Ascending aorta (tissue), 2 donors: Measurements from ENCODE around the gene RBM19. TPM values are rescaled to one million over a fixed set of nuclear protein-coding genes. Genes with fewer than 3 reads are reported as not detected.

ENCODE experiments used
- DNase-seq, 2 donors: peaks; one replicate each; pipeline ENCODE4 v3.0.0-alpha.2; 2019; ENCODE audit warnings: low spot score in 2 of 2
- H3K27ac ChIP-seq, 2 donors: fragments of 200-600 bp; sonication (generic); one replicate each; pipeline ENCODE4 v1.5.1; 2016 to 2017; ENCODE audit warnings: mild to moderate bottlenecking in 1 of 2
- H3K27me3 ChIP-seq: fragments of 200-600 bp; sonication (generic); one replicate; pipeline ENCODE4 v1.5.1; 2017
- H3K36me3 ChIP-seq, 2 donors: fragments of 200-600 bp; sonication (generic); one replicate each; pipeline ENCODE4 v1.5.1; 2016
- H3K4me1 ChIP-seq, 2 donors: fragments of 200-600 bp; sonication (generic); one replicate each; pipeline ENCODE4 v1.5.1; 2016 to 2017; ENCODE audit warnings: mild to moderate bottlenecking in 1 of 2
- H3K4me3 ChIP-seq, 2 donors: fragments of 200-600 bp; sonication (generic); one replicate each; pipeline ENCODE4 v1.5.1; 2016 to 2017; ENCODE audit warnings: mild to moderate bottlenecking in 1 of 2
- H3K9me3 ChIP-seq, 2 donors: fragments of 200-600 bp; sonication (generic); one replicate each; pipeline ENCODE4 v1.5.1; 2016
- CTCF ChIP-seq, 3 experiments: fragments of 200-600 bp in 2 of 3; fragments of 450-650 bp in 1 of 3; sonication (generic) in 2 of 3; IDR thresholded peaks; one replicate each; pipeline ENCODE4 v1.5.1; 2016 to 2019; ENCODE audit warnings: antibody characterized with exemption in 3 of 3, mild to moderate bottlenecking in 1 of 3, moderate library complexity in 1 of 3
- intact Hi-C: fragments of 100-400 bp; cut with DNase I; formaldehyde crosslinking; loops from one replicate; pipeline ENCODE4 v1.15.1; 2023
- total RNA-seq: library from RNA; depleted of rRNA; stranded (reverse); fragments of >200 nt; gene quantifications from one replicate; pipeline ENCODE4 v1.1.0, GENCODE V29; 2016

Gene RBM19
- total RNA-seq, 1 donor from 2014 or later: 22.8 TPM

GRCh38 chr12:113842699-113843098, 123.4 kb downstream of the RBM19 start:
- H3K9me3 ChIP-seq: no peaks in the 10 kb centered on the region
- H3K4me1 ChIP-seq: no peaks in the 10 kb centered on the region
- intact Hi-C loops: no loop called here
- H3K27ac ChIP-seq: no peak overlapping the region
- H3K27me3 ChIP-seq: no peaks in the 10 kb centered on the region
- no peak overlapping the region for H3K4me3 ChIP-seq
- DNase-seq: no peak
- H3K36me3 ChIP-seq: peaks cover 6 to 27% of the 10 kb centered on the region in 2 donors
- no peak for TF ChIP-seq CTCF (IDR thresholded peaks at IDR 0.05)

GRCh38 chr12:113841786-113842185, 124.3 kb downstream of the RBM19 start:
- Histone ChIP-seq H3K9me3 (no peaks in the 10 kb centered on the region), H3K4me3 (no peak overlapping the region), H3K27ac (no peak overlapping the region), H3K27me3 (no peaks in the 10 kb centered on the region), H3K36me3 (peaks cover 6 to 27% of the 10 kb centered on the region in 2 donors), H3K4me1 (no peaks in the 10 kb centered on the region)
- TF ChIP-seq CTCF (IDR thresholded peaks at IDR 0.05): no peak
- no peak for DNase-seq
- intact Hi-C loops: no loop called here

GRCh38 chr12:113840401-113841042, 125.6 kb downstream of the RBM19 start:
- intact Hi-C loops: no loop called here
- TF ChIP-seq CTCF (IDR thresholded peaks at IDR 0.05): no peak
- Histone ChIP-seq H3K36me3 (peaks cover 6 to 27% of the 10 kb centered on the region in 2 donors), H3K27me3 (no peaks in the 10 kb centered on the region), H3K27ac (no peak overlapping the region), H3K4me1 (no peaks in the 10 kb centered on the region), H3K9me3 (no peaks in the 10 kb centered on the region), H3K4me3 (no peak overlapping the region)
- DNase-seq: no peak

GRCh38 chr12:113838896-113839295, 127.2 kb downstream of the RBM19 start:
- intact Hi-C loops: no loop called here
- Histone ChIP-seq H3K36me3 (peaks cover 6 to 15% of the 10 kb centered on the region in 2 donors), H3K9me3 (no peaks in the 10 kb centered on the region), H3K4me1 (no peaks in the 10 kb centered on the region), H3K27me3 (no peaks in the 10 kb centered on the region), H3K4me3 (no peak overlapping the region), H3K27ac (no peak overlapping the region)
- DNase-seq: no peak
- TF ChIP-seq CTCF (IDR thresholded peaks at IDR 0.05): no peak

GRCh38 chr12:113837528-113838296, 128.4 kb downstream of the RBM19 start:
- no peak for DNase-seq
- H3K27ac ChIP-seq: no peak overlapping the region
- peaks cover 1 to 3% of the 10 kb centered on the region in 2 donors for H3K36me3 ChIP-seq
- intact Hi-C loops: no loop called here
- TF ChIP-seq CTCF (IDR thresholded peaks at IDR 0.05): no peak
- no peaks in the 10 kb centered on the region for H3K9me3 ChIP-seq
- H3K4me1 ChIP-seq: no peaks in the 10 kb centered on the region
- no peak overlapping the region for H3K4me3 ChIP-seq
- no peaks in the 10 kb centered on the region for H3K27me3 ChIP-seq
